Activated CD4-positive, alpha-beta memory T cell treated with anti-CD3 and anti-CD28 coated beads, Interleukin-2, amount 10 ng/mL, durations not matched to agents 7 days and 5 days (primary cell): ENCODE results near the gene AP4S1. TPM values are rescaled to one million over a fixed set of nuclear protein-coding genes. Genes with fewer than 3 reads are reported as not detected.
"Not testable (repeated sequence)": the region's sequence is repeated elsewhere in the genome, so short reads cannot be mapped to it uniquely, and the experiment has no call there.

Experiments used
- CTCF ChIA-PET: fragments of 350-600 bp; sonication (Branson Sonifier 250); formaldehyde crosslinking; loops from one replicate; lab custom pipeline; 2021; ENCODE audit warnings: antibody characterized with exemption, inconsistent platforms; lab: Charles Lee
- POLR2A ChIA-PET: fragments of 350-600 bp; sonication (Branson Sonifier 250); formaldehyde crosslinking; loops from one replicate; lab custom pipeline; 2021; ENCODE audit warnings: antibody characterized with exemption; lab: Charles Lee
- DNase-seq: peaks from one replicate; pipeline ENCODE4 v3.0.0-alpha.2; 2020
- H3K27ac Mint-ChIP-seq: one replicate; pipeline ENCODE4 v1.8.0; 2021; ENCODE audit warnings: mild to moderate bottlenecking, mixed read lengths
- H3K27me3 Mint-ChIP-seq: one replicate; pipeline ENCODE4 v1.8.0; 2021; ENCODE audit warnings: mixed read lengths
- H3K36me3 Mint-ChIP-seq: one replicate; pipeline ENCODE4 v1.8.0; 2021; ENCODE audit warnings: low read depth, mixed read lengths
- H3K4me1 Mint-ChIP-seq: one replicate; pipeline ENCODE4 v1.8.0; 2021; ENCODE audit warnings: mixed read lengths
- H3K4me3 Mint-ChIP-seq: one replicate; pipeline ENCODE4 v1.8.0; 2021; ENCODE audit warnings: mild to moderate bottlenecking, mixed read lengths
- H3K9me3 Mint-ChIP-seq: one replicate; pipeline ENCODE4 v1.8.0; 2021; ENCODE audit warnings: mixed read lengths
- total RNA-seq, 2 experiments: library from RNA; stranded (reverse); gene quantifications; one replicate each; pipeline ENCODE4 v1.2.3, GENCODE V29; 2021

The AP4S1 gene
- total RNA-seq, 2 experiments from 2014 or later: 3.7 to 4.2 TPM

- CTCF ChIA-PET: interaction anchor here (0.7 kb wide), 1 partner anchor 63 kb away, joined by 3 read pairs; no protein-coding TSS in a partner anchor
- no peak for DNase-seq
- POLR2A ChIA-PET: no interaction called here
- H3K27ac Mint-ChIP-seq: no peak overlapping the region
- H3K9me3 Mint-ChIP-seq: no peaks in the 10 kb centered on the region
- no peaks in the 10 kb centered on the region for H3K27me3 Mint-ChIP-seq
- H3K36me3 Mint-ChIP-seq: no peaks in the 10 kb centered on the region
- no peaks in the 10 kb centered on the region for H3K4me1 Mint-ChIP-seq
- no peak overlapping the region for H3K4me3 Mint-ChIP-seq
Measured at GRCh38 chr14:31057701-31058364, 32.4 kb downstream of the AP4S1 start.

DNA sequence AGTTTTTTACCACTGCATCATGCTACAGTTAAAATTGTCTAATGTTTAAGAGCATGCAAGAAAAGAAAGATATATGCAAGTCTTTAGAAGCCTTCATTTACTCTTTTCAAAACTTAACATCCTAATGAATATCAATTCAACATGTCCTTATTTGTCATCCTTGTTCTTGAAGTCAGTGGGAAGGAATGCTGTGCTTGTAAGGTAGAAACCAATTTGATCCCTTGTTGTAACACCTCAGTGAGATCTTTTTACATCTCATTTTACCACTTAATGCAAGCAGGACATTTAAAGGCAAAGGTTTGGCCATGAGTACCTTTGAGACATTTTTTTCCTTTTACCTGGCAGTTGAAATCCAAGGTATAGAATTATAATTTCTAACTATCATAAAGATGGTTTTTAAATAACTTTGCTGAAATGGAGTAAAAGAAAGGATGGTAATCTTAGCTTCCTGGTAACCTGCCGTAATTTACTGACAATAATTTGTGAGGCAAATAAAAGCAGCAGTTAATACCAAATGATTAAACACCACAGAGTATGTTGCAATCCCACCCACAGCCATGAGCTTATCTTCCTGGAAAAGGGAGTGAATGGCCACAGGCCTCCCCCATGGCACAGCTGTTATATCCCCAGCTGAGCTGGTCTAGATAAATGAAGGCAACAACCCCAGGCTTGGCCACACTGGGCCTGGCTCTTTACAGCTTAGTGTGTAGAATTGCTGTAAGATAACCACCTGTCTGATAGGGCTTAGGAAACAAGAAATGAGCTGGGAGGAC lies 33.9 kb downstream of the AP4S1 start:
- no peak overlapping the region for H3K4me3 Mint-ChIP-seq
- CTCF ChIA-PET: no interaction called here
- POLR2A ChIA-PET: no interaction called here
- no peak for DNase-seq
- no peak overlapping the region for H3K27ac Mint-ChIP-seq
- no peaks in the 10 kb centered on the region for H3K27me3 Mint-ChIP-seq
- H3K4me1 Mint-ChIP-seq: no peaks in the 10 kb centered on the region
- no peaks in the 10 kb centered on the region for H3K36me3 Mint-ChIP-seq
- H3K9me3 Mint-ChIP-seq: no peaks in the 10 kb centered on the region

DNA sequence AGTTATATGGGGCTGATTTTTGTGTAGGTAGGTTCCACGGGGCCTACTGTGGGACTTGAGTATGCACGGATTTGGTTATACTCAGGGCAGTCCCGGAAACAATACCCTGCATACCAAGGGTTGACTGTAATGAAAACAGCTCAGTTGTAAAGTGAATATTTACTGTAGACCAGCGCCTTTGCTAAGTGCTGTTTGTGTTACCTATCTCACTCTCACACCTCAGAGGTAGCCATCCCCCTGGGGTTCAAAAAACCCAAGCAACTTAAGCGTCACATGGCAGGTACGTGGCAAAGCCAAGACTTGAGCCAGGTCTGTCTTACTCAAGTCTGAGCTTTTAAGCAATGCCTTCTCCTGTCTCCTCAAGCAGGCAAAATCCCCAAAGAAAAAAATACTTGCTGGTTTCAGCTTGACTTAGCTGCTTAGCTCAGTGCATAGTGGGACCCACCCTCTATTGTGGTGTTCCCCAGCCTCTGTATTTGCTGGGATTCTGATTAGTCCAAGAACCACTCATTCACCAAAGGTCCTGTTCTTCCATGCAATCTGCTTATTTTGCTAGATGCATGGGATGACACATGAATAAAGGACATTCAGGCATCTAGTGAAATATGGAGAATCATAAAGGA lies 34.9 kb downstream of the AP4S1 start:
- ChIA-PET CTCF (no interaction called here), POLR2A (no interaction called here)
- H3K36me3 Mint-ChIP-seq: no peaks in the 10 kb centered on the region
- no peaks in the 10 kb centered on the region for H3K4me1 Mint-ChIP-seq
- no peak overlapping the region for H3K4me3 Mint-ChIP-seq
- no peaks in the 10 kb centered on the region for H3K9me3 Mint-ChIP-seq
- no peak for DNase-seq
- H3K27ac Mint-ChIP-seq: no peak overlapping the region
- no peaks in the 10 kb centered on the region for H3K27me3 Mint-ChIP-seq

GRCh38 chr14:31062908-31063307 lies 37.5 kb downstream of the AP4S1 start:
- H3K27ac Mint-ChIP-seq, H3K9me3 Mint-ChIP-seq, H3K27me3 Mint-ChIP-seq, CTCF ChIA-PET, H3K36me3 Mint-ChIP-seq, DNase-seq, H3K4me1 Mint-ChIP-seq, H3K4me3 Mint-ChIP-seq, POLR2A ChIA-PET: not testable (repeated sequence)

- POLR2A ChIA-PET: no interaction called here
- DNase-seq: no peak
- Mint-ChIP-seq H3K9me3 (no peaks in the 10 kb centered on the region), H3K4me1 (no peaks in the 10 kb centered on the region), H3K36me3 (no peaks in the 10 kb centered on the region), H3K27ac (no peak overlapping the region), H3K27me3 (no peaks in the 10 kb centered on the region), H3K4me3 (no peak overlapping the region)
- CTCF ChIA-PET: no interaction called here
Measured at GRCh38 chr14:31068235-31068634, 42.8 kb downstream of the AP4S1 start.

- Mint-ChIP-seq H3K27ac (no peak overlapping the region), H3K4me1 (no peaks in the 10 kb centered on the region), H3K9me3 (no peaks in the 10 kb centered on the region), H3K36me3 (no peaks in the 10 kb centered on the region), H3K27me3 (no peaks in the 10 kb centered on the region), H3K4me3 (no peak overlapping the region)
- ChIA-PET POLR2A (no interaction called here), CTCF (no interaction called here)
- no peak for DNase-seq
Measured at GRCh38 chr14:31069343-31069742, 43.9 kb downstream of the AP4S1 start.

GRCh38 chr14:31070431-31070830 lies 45.0 kb downstream of the AP4S1 start:
- CTCF ChIA-PET: no interaction called here
- peaks cover 4% of the 10 kb centered on the region for H3K36me3 Mint-ChIP-seq
- no peaks in the 10 kb centered on the region for H3K27me3 Mint-ChIP-seq
- peaks cover 3% of the 10 kb centered on the region for H3K9me3 Mint-ChIP-seq
- POLR2A ChIA-PET: no interaction called here
- DNase-seq: no peak
- no peak overlapping the region for H3K4me3 Mint-ChIP-seq
- no peak overlapping the region for H3K27ac Mint-ChIP-seq
- no peaks in the 10 kb centered on the region for H3K4me1 Mint-ChIP-seq

DNA sequence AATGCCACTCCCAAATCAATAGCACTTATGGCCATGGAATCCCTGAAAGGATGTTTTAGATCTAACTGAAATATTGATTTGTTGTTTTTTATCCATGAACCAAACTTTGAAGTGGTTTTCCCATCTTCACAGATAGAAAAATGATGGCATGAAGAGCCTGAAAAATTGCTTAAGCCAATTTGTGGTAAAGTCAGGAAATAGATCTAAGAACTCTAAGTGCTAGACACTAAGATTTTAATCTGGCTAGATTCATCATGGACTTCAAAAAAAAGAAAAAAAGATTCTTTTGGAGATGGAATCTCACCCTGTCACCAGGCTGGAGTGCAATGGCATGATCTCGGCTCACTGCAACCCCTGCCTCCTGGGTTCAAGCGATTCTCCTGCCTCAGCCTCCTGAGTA lies 45.7 kb downstream of the AP4S1 start:
- H3K36me3 Mint-ChIP-seq: peaks cover 4% of the 10 kb centered on the region
- no peak overlapping the region for H3K27ac Mint-ChIP-seq
- DNase-seq: no peak
- H3K9me3 Mint-ChIP-seq: peaks cover 3% of the 10 kb centered on the region
- CTCF ChIA-PET: no interaction called here
- H3K4me3 Mint-ChIP-seq: no peak overlapping the region
- POLR2A ChIA-PET: no interaction called here
- H3K27me3 Mint-ChIP-seq: no peaks in the 10 kb centered on the region
- no peaks in the 10 kb centered on the region for H3K4me1 Mint-ChIP-seq

GRCh38 chr14:31075144-31075543 lies 49.7 kb downstream of the AP4S1 start:
- H3K4me1 Mint-ChIP-seq: no peaks in the 10 kb centered on the region
- no peak overlapping the region for H3K4me3 Mint-ChIP-seq
- H3K36me3 Mint-ChIP-seq: peaks cover 4% of the 10 kb centered on the region
- peaks cover 3% of the 10 kb centered on the region for H3K9me3 Mint-ChIP-seq
- ChIA-PET CTCF (no interaction called here), POLR2A (no interaction called here)
- H3K27me3 Mint-ChIP-seq: no peaks in the 10 kb centered on the region
- no peak for DNase-seq
- H3K27ac Mint-ChIP-seq: no peak overlapping the region

DNA sequence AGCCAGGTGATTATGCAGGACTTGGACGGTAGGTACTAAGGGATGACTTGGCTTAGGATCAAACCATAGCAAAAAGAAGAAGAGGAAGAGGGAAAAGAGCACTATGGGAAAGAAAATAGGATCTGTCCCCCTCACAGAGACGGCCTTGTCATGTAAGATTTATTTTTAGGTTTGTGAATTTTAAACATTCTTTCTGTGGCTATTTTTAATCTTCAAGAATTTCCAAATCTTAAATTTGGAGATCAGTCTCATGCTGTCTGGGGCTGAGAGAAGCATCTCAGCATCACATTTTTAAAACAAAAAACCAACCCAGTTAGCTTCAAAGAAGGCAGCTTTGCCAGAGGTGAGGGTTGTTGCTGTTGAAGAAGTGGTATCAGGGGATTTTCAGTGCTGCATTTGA lies 53.3 kb downstream of the AP4S1 start:
- Mint-ChIP-seq H3K4me1 (no peaks in the 10 kb centered on the region), H3K27ac (no peak overlapping the region), H3K4me3 (no peak overlapping the region), H3K9me3 (peaks cover 3% of the 10 kb centered on the region), H3K36me3 (peaks cover 4% of the 10 kb centered on the region), H3K27me3 (no peaks in the 10 kb centered on the region)
- ChIA-PET CTCF (no interaction called here), POLR2A (no interaction called here)
- no peak for DNase-seq

DNA sequence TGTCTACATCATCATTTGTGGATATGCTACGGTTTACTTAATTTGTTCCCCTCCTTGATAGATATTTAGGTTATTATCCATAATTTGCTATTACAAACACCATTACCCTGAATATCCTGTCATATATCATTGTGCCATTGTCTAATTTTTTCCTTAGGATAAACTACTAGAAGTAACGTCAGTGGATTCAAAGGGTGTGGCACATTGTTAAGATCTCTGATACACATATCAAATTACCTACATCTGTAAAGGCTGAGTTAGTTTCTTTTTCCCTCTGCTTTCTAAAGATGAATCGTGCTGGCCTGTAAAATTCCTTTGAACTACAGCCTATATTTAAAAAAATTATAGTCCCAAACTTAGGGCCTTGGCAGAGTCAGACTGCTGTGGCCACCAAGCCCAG lies 54.6 kb downstream of the AP4S1 start:
- Mint-ChIP-seq H3K36me3 (peaks cover 3% of the 10 kb centered on the region), H3K4me3 (no peak overlapping the region), H3K4me1 (no peaks in the 10 kb centered on the region), H3K9me3 (peaks cover 3% of the 10 kb centered on the region), H3K27me3 (no peaks in the 10 kb centered on the region), H3K27ac (no peak overlapping the region)
- ChIA-PET CTCF (no interaction called here), POLR2A (no interaction called here)
- DNase-seq: no peak

- H3K27me3 Mint-ChIP-seq: no peaks in the 10 kb centered on the region
- CTCF ChIA-PET: interaction anchor here (1.0 kb wide), 1 partner anchor 118 kb away, joined by 4 read pairs; no protein-coding TSS in a partner anchor
Measured at GRCh38 chr14:31080484-31080883, 55.0 kb downstream of the AP4S1 start.

GRCh38 chr14:31083781-31084180 lies 58.3 kb downstream of the AP4S1 start:
- H3K27ac Mint-ChIP-seq: no peak overlapping the region
- ChIA-PET CTCF (no interaction called here), POLR2A (no interaction called here)
- no peaks in the 10 kb centered on the region for H3K4me1 Mint-ChIP-seq
- no peak overlapping the region for H3K4me3 Mint-ChIP-seq
- no peaks in the 10 kb centered on the region for H3K27me3 Mint-ChIP-seq
- H3K36me3 Mint-ChIP-seq: no peaks in the 10 kb centered on the region
- DNase-seq: no peak
- H3K9me3 Mint-ChIP-seq: no peaks in the 10 kb centered on the region

More at GRCh38 chr14:31080484-31080883, 55.0 kb downstream of the AP4S1 start:
- Mint-ChIP-seq H3K4me3 (no peak overlapping the region), H3K9me3 (no peaks in the 10 kb centered on the region), H3K27ac (no peak overlapping the region), H3K36me3 (no peaks in the 10 kb centered on the region), H3K4me1 (no peaks in the 10 kb centered on the region)
- no peak for DNase-seq
- POLR2A ChIA-PET: no interaction called here
